ENCODE measurements around the gene HECW1. TPM values are rescaled to one million over a fixed set of nuclear protein-coding genes. Genes with fewer than 3 reads are reported as not detected.

HECW1 gene
- total and polyA plus RNA-seq, 8 donors = 0.29 to 5.1 (median 3.2) TPM

DNA sequence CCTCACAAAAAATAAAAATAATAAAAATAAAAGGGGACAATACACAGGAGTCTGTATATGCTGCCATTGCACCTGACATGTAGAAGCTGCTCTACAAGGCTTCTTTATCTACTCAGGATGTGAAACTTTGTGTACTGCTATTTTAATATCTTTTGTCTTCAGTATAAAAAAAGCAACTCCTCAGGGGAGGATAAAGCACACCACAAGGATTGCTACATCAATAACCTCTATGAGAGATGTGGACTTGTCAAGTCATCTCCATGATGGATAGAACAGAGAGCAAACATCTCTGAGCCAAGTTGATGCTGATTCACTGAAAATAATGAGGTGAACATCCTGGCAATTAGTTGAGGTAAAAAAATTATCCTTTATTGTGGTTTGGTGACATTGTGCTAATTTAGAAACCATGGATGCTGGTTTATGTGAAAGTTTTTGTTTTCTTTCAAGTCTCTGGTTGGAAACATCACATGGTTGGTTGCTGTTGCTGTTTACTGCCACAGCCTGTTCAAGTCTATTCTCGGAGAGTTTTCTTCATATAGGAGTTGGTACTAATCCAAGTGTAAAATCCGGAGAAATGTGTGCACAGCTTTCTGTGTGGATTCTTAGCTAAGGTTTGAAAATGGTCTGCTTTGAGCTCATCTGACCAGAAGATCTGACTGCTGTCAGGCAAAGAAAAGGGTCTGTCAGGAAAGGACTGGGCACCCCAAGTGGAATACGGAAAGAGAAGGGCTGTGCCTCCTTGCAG is 1.5 kb upstream of the HECW1 start:
- DNase-seq (no peak), ATAC-seq (no peak)
- Histone ChIP-seq H3K4me1 (peaks cover 9 to 18% of the 10 kb centered on the region in 2 donors), H3K27ac (no peak overlapping the region), H3K36me3 (no peaks in the 10 kb centered on the region), H3K27me3 (peaks cover 47 to 80% of the 10 kb centered on the region in 2 donors), H3K9me3 (no peaks in the 10 kb centered on the region), H3K4me3 (no peak overlapping the region)
- TF ChIP-seq, protein P1, sequence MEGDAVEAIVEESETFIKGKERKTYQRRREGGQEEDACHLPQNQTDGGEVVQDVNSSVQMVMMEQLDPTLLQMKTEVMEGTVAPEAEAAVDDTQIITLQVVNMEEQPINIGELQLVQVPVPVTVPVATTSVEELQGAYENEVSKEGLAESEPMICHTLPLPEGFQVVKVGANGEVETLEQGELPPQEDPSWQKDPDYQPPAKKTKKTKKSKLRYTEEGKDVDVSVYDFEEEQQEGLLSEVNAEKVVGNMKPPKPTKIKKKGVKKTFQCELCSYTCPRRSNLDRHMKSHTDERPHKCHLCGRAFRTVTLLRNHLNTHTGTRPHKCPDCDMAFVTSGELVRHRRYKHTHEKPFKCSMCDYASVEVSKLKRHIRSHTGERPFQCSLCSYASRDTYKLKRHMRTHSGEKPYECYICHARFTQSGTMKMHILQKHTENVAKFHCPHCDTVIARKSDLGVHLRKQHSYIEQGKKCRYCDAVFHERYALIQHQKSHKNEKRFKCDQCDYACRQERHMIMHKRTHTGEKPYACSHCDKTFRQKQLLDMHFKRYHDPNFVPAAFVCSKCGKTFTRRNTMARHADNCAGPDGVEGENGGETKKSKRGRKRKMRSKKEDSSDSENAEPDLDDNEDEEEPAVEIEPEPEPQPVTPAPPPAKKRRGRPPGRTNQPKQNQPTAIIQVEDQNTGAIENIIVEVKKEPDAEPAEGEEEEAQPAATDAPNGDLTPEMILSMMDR (IDR thresholded peaks at IDR 0.05) = no peak
- intact Hi-C loops (cut with DNase I) = no loop called here

- ATAC-seq = no peak
- no peaks in the 10 kb centered on the region for H3K36me3 ChIP-seq
- peaks cover 9 to 18% of the 10 kb centered on the region in 2 donors for H3K4me1 ChIP-seq
- no peak overlapping the region for H3K27ac ChIP-seq
- DNase-seq = no peak
- TF ChIP-seq, protein P1 (IDR thresholded peaks at IDR 0.05) = no peak
- no peak overlapping the region for H3K4me3 ChIP-seq
- intact Hi-C loops (cut with DNase I) = no loop called here
- no peaks in the 10 kb centered on the region for H3K9me3 ChIP-seq
- peaks cover 49 to 89% of the 10 kb centered on the region in 2 donors for H3K27me3 ChIP-seq
Observed at GRCh38 chr7:43111630-43112458, 603 bp upstream of the HECW1 start.

- Histone ChIP-seq H3K27ac (no peak overlapping the region), H3K4me1 (peaks cover 9 to 18% of the 10 kb centered on the region in 2 donors), H3K4me3 (peak overlapping the region in 1 of 2 donors; percentile 15), H3K9me3 (no peaks in the 10 kb centered on the region), H3K36me3 (no peaks in the 10 kb centered on the region), H3K27me3 (peaks cover 52 to 100% of the 10 kb centered on the region in 2 donors)
- TF ChIP-seq, protein P1 (IDR thresholded peaks at IDR 0.05) = no peak
- ATAC-seq (peak; percentile 81), DNase-seq (peak; percentile 39 to 74 (median 58))
- intact Hi-C loops (cut with DNase I) = no loop called here
Observed at GRCh38 chr7:43112941-43113621, 634 bp downstream of the HECW1 start.

GRCh38 chr7:43113622-43114457 is 1.4 kb downstream of the HECW1 start:
- Histone ChIP-seq H3K36me3 (no peaks in the 10 kb centered on the region), H3K4me3 (no peak overlapping the region)

More at GRCh38 chr7:43113622-43114457, 1.4 kb downstream of the HECW1 start:
- no peak for ATAC-seq
- H3K9me3 ChIP-seq = no peaks in the 10 kb centered on the region
- peaks cover 53 to 93% of the 10 kb centered on the region in 2 donors for H3K27me3 ChIP-seq
- intact Hi-C loops (cut with DNase I) = no loop called here
- TF ChIP-seq, protein P1 (IDR thresholded peaks at IDR 0.05) = no peak
- peaks cover 9 to 18% of the 10 kb centered on the region in 2 donors for H3K4me1 ChIP-seq
- no peak overlapping the region for H3K27ac ChIP-seq
- no peak for DNase-seq

Data from left lung (tissue), 10 donors.